ENCODE measurements around the gene PRDM15.

Gene PRDM15

DNA sequence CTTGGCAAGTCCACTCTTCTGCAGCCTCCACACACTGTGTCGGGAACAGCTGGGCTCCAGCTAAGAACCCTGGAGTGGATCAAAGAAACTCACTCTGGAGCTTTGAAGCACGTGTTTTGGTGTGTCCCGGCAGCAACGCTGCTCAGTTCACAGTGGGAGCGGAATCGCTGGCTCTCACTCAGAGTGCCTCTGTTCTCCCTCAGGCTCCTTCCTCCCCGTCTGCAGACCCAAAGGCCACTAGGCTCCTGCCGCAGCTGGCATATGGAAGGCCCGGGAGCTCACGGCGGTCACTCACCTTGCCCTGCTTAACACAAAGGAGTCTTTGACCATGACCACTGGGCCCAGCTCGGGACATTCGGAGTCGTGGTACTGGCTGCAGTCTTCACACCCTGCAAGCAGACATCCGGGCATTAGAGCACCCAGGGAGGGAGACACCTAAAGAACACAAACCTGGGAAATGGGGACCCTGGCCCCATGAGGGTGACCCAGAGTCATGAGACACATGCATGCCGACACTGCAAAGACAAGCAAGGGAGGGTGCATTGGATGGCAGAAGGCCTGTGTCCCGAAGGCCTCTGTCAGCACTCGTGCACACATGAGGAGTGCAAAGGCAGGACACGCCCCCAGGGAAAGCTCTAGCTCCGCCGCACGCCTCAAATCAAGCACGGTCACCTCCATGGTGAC is 19.7 kb downstream of the PRDM15 start:
- no peak for DNase-seq

- no peak for DNase-seq
Observed at GRCh38 chr21:41858466-41859296, 20.5 kb downstream of the PRDM15 start.

DNA sequence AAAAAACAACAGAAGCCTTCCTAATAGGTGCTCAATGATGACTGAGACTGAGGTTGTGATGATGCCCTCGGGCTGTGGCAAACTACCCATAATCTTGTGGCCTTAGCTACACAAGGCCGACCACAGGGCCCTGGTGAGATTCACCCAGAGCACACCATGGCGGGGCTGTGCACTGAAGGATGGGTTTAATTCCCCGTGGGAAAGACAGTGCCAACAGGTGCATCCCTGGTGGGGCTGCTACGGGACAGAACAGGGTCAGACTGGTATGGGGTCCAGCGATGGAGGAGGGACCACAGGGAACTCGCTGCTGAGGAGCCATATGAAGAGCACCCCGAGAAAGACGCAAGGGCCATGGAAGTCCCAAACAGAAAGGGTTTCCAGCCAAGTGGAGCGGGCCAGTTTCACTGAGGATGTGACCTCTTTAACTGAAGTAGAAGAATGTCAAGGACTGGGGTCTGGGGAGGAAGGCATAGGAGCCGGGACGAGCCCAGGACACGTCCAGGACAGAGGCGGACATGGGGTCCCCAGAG is 21.3 kb downstream of the PRDM15 start:
- no peak for DNase-seq

DNA sequence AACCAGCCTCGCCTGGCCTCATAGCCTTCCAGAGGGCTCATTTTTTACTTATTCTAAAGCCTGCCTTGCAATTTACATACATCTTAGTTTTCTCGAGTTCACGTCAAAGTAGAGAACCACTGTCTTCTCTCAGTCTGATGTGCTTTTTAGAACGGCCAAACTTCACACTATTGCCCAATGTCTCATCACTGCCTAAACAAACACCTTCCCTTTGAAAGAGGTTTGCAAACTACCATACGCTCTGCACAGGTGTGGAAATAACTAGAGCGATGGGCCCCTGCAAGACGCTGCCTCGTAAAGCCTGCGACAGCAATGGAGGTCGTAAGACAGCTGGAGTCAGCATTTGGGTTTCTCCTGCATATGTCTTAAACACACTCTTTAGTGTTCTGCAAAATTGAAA is 22.6 kb downstream of the PRDM15 start:
- no peak for DNase-seq

GRCh38 chr21:41854426-41854995 is 24.6 kb downstream of the PRDM15 start:
- no peak for DNase-seq

DNA sequence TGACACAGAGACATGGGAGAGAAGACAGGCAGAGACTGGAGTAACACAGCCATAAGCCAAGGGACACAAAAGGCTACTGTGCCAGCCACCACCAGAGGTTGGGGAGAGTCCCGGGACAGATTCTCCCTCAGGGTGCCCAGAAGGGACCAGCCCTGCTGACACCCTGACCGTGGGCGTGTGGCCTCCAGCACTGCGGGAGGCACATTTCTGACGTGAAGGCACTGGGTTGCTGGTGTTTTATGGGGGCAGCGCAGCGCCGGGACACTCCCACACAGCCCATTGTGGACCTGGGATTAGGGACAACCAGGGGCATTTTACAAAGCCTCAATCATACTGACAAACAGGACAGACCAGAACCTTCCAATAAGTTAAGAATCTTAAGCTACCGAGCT is 26.2 kb downstream of the PRDM15 start:
- no peak for DNase-seq

- no peak for DNase-seq
Observed at GRCh38 chr21:41852151-41852928, 26.8 kb downstream of the PRDM15 start.

GRCh38 chr21:41851090-41851790 is 27.9 kb downstream of the PRDM15 start:
- no peak for DNase-seq

GRCh38 chr21:41850085-41850484 is 29.1 kb downstream of the PRDM15 start:
- DNase-seq = no peak

DNA sequence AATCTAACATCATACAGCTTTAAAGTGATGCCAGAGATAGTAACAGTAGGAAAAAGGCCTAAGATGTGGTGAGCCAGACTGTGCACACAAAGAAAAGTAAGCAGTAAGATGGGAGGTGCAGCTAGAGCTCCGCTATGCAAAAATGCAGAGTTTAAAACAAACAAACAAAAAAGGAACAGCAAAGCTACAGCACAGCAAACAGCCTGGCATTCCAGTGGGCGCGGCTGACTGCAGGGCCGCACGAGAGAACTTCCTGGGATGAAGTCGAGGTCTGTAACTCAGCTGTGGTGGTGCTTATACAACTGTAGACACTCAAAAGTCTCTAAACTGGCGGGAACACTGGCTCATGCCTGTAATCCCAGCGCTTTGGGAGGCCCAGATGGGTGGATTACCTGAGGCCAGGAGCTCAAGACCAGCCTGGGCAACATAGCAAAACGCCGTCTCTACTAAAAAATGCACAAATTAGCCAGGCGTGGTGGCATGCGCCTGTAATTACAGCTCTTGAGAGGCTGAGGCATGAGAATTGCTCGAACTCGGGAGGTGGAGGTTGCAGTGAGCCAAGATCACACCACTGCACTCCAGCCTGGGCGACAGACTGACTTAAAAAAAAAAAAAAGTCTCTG is 30.1 kb downstream of the PRDM15 start:
- DNase-seq = no peak

DNA sequence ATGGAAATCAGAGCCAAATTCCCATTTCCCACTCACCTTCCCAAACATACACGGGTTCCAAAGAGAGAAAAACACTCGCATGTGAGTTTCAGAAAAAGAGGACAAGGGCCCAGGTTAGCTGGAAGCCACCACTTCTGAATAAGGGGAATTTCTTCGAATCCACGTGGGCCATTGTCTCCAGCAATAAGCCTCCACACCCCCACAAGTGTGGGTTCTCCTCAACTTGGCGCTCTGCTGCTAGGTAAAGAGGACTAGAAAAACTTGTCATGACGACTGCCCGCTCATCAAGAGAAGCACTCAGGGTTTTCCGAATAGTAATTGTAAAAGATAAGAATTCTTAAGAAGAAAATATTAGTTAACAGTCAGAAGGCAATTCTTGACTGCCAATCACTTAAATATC is 30.6 kb downstream of the PRDM15 start:
- no peak for DNase-seq

GRCh38 chr21:41847066-41847804 is 31.9 kb downstream of the PRDM15 start:
- no peak for DNase-seq

DNA sequence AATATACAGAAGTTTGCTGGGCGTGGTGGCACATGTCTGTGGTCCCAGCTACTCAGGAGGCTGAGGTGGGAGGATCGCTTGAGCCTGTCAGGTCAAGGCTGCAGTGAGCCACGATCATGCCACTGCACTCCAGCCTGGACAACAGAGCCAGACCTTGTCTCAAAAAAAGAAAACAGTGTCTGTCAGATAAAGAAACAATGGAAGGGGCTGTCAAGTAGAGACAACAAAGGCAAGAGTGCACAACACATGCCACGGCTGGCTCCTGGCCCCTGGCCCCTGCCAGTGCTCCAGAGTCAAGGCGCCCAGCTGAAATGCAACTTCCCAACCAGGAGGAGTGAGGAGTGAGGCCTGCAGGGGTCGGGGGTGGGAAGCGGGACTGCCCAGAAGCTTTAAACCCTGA is 32.6 kb downstream of the PRDM15 start:
- no peak for DNase-seq

DNA sequence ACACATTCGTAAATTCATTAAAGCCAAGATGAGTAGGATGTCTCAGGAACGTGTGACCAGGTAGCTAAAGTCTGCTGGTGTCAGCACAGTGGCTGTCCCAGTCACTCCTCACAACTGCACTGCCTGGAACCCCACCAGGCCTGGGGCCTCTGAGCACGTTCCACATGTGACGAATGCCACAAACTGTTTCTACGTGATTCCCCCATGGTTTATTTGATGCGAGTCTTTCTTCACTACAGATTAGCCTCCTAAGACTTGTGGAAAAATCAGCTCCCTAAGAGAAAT is 33.2 kb downstream of the PRDM15 start:
- no peak for DNase-seq

- DNase-seq = no peak
Observed at GRCh38 chr21:41845310-41846032, 33.7 kb downstream of the PRDM15 start.

GRCh38 chr21:41843584-41843983 is 35.6 kb downstream of the PRDM15 start:
- no peak for DNase-seq

DNA sequence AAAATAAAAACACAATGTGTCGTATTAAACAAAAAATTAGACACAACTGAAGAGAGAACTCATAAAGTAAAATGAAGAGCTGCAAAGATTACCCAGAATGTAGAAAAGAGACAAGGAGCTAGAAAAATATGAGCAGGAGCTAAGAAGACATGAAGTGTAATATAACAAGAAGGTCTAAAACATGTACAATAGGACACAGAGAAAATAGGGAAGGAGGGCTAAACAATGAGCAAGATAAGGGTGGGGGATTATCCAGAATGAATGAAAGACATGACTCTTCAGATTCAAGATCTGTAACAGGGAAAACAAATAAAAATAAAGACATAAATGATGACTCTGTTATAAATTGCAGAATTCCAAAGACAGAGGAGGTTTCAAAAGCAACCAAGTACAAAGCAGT is 38.3 kb downstream of the PRDM15 start:
- DNase-seq = no peak

GRCh38 chr21:41839387-41840000 is 39.6 kb downstream of the PRDM15 start:
- no peak for DNase-seq

GRCh38 chr21:41837756-41838297 is 41.3 kb downstream of the PRDM15 start:
- no peak for DNase-seq
